Measurements from ENCODE around the gene MEGF10.

- TF ChIP-seq CTCF (IDR thresholded peaks at IDR 0.05; ENCODE audit: low read length) = no peak
- no peak for TF ChIP-seq EZH2 (IDR thresholded peaks at IDR 0.05; ENCODE audit: borderline replicate concordance, low read length)
Measured at GRCh38 chr5:127322403-127322802, 31.8 kb downstream of the MEGF10 start.
